ENCODE data around the gene FSTL4. TPM values are rescaled to one million over a fixed set of nuclear protein-coding genes. Genes with fewer than 3 reads are reported as not detected.

FSTL4 gene
- total and polyA plus RNA-seq, 2 of the 4 experiments (the other 2 are of a cell fraction): 0.18 TPM; not detected in 1

- in situ Hi-C loops (cut with MboI; ENCODE audit: low sequenced_read_pairs): no loop called here
- Histone ChIP-seq H4K8ac (ENCODE audit: low read depth in 2 of 2, low read length in 2 of 2) (no peak overlapping the region), H3K4me2 (ENCODE audit: low read depth, low read length) (no peak overlapping the region), H3K4ac (ENCODE audit: low read depth, low read length) (no peak overlapping the region), H2BK20ac (ENCODE audit: low read depth, low read length) (no peak overlapping the region), H3K14ac (replicated peaks; ENCODE audit: low read depth, low read length) (no peak overlapping the region), H2BK120ac (ENCODE audit: low read depth, low read length) (no peak overlapping the region), H4K20me1 (ENCODE audit: insufficient read depth, low read length) (no peaks in the 10 kb centered on the region), H3K23ac (ENCODE audit: low read depth, low read length) (no peak overlapping the region), H3K18ac (ENCODE audit: low read depth, low read length) (no peak overlapping the region), H2AFZ (replicated peaks; ENCODE audit: low read length, poor library complexity) (no peak overlapping the region), H3K9ac (ENCODE audit: low read depth, low read length) (no peak overlapping the region), H3K9me1 (ENCODE audit: insufficient read depth, low read length) (no peaks in the 10 kb centered on the region), H3K56ac (ENCODE audit: extremely low read depth, insufficient read depth, low read length) (no peak overlapping the region), H3K27me3 (ENCODE audit: control insufficient read depth, insufficient read depth, low read length) (peaks cover 2% of the 10 kb centered on the region), H3K9me3 (ENCODE audit: control insufficient read depth, insufficient read depth, low read length) (no peaks in the 10 kb centered on the region), H2BK5ac (ENCODE audit: low read depth, low read length, poor library complexity, severe bottlenecking) (no peak overlapping the region), H3K79me1 (ENCODE audit: low read depth in 1 of 2, low read length in 2 of 2) (no peaks in the 10 kb centered on the region), H3K27ac (ENCODE audit: insufficient read depth, low read length) (no peak overlapping the region), H3K4me1 (ENCODE audit: control insufficient read depth, insufficient read depth, low read length) (no peaks in the 10 kb centered on the region), H4K91ac (ENCODE audit: insufficient read depth, low read depth, low read length) (no peak overlapping the region), H4K5ac (ENCODE audit: low read depth, low read length) (no peak overlapping the region), H3K4me3 (ENCODE audit: insufficient read depth, low read depth, low read length) (no peak overlapping the region), H2BK15ac (ENCODE audit: low read depth, low read length) (no peak overlapping the region), H3K36me3 (ENCODE audit: control insufficient read depth, insufficient read depth, low read length) (no peaks in the 10 kb centered on the region), H2AK9ac (replicated peaks; ENCODE audit: low read depth, low read length, poor library complexity) (no peak overlapping the region), H2AK5ac (ENCODE audit: low read depth, low read length) (no peak overlapping the region)
- WGBS, 2 experiments (ENCODE audit: extremely low coverage in 2 of 2, insufficient read length in 1 of 2): no CpG with 5 or more reads among the region's 9 CpGs
- CTCF ChIA-PET: no interaction called here
- TF ChIP-seq, protein P1, sequence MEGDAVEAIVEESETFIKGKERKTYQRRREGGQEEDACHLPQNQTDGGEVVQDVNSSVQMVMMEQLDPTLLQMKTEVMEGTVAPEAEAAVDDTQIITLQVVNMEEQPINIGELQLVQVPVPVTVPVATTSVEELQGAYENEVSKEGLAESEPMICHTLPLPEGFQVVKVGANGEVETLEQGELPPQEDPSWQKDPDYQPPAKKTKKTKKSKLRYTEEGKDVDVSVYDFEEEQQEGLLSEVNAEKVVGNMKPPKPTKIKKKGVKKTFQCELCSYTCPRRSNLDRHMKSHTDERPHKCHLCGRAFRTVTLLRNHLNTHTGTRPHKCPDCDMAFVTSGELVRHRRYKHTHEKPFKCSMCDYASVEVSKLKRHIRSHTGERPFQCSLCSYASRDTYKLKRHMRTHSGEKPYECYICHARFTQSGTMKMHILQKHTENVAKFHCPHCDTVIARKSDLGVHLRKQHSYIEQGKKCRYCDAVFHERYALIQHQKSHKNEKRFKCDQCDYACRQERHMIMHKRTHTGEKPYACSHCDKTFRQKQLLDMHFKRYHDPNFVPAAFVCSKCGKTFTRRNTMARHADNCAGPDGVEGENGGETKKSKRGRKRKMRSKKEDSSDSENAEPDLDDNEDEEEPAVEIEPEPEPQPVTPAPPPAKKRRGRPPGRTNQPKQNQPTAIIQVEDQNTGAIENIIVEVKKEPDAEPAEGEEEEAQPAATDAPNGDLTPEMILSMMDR (conservative IDR thresholded peaks at IDR 0.05; ENCODE audit: low read depth, low read length): no peak
- no peak for TF ChIP-seq RAD21 (IDR thresholded peaks at IDR 0.05; ENCODE audit: low read length)
- DNase-seq: no peak
- intact Hi-C loops (cut with micrococcal nuclease): no loop called here
- POLR2A ChIA-PET (ENCODE audit: unreplicated experiment): no interaction called here
- ATAC-seq (ENCODE audit: low read depth): no peak
- BruUV-seq (replicated peaks): no TSS peak
- dilution Hi-C loops (cut with HindIII; ENCODE audit: low sequenced_read_pairs, unreplicated experiment): no loop called here
Measured at GRCh38 chr5:133454442-133454841, 157.9 kb downstream of the FSTL4 start.

Data from IMR-90 (cell line).